C1 segment of cervical spinal cord (tissue), 14 donors: ENCODE data around the gene USP22.

ENCODE experiments used
- DNase-seq, 14 donors: peaks; one replicate each; lab custom pipeline; 2025; lab: John Stamatoyannopoulos, UW

USP22 gene

GRCh38 chr17:21049457-21049856 lies 6.6 kb upstream of the USP22 start:
- no peak for DNase-seq

GRCh38 chr17:21046216-21046615 lies 3.4 kb upstream of the USP22 start:
- no peak for DNase-seq

GRCh38 chr17:21044971-21045370 lies 2.2 kb upstream of the USP22 start:
- no peak for DNase-seq

GRCh38 chr17:21043296-21044232 lies 753 bp upstream of the USP22 start:
- DNase-seq: peak; percentile 88 to 100 (median 99)

DNA sequence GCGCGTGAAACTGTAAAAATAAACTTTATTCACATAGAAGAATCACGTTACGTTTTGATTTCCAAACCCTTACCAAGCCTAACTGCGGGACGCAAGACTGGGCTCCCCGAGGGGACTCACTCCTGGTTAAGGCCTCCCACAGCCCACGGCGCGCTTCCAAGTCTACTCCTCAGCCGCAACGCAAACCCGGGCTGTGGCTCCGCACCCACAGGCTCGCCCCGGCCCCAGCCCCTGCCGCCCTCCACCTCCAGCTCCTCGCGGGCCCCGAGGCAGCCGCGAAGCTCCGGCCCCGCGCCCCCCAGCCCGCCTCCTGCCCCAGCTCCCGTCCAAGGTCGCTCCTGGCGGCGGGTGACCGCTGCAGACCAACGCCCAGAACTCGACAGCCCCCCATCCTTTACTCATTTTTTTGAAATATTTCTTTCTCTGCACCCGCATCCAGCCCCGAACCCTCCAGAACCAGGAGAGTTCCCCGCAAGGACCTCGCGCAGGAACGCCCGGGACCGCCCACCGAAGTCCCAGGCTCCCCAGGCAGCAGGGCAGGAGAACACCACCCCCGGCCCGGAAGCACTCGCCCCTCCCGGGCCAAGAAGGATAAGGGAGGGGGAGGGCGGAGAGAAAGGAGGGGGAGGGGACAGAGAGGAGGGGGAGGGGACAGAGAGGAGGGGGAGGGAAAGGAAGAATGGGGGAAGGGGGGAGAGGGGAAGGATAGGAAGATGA lies 912 bp downstream of the USP22 start:
- DNase-seq: peak in 13 of 14 donors; percentile 16 to 87 (median 68)

DNA sequence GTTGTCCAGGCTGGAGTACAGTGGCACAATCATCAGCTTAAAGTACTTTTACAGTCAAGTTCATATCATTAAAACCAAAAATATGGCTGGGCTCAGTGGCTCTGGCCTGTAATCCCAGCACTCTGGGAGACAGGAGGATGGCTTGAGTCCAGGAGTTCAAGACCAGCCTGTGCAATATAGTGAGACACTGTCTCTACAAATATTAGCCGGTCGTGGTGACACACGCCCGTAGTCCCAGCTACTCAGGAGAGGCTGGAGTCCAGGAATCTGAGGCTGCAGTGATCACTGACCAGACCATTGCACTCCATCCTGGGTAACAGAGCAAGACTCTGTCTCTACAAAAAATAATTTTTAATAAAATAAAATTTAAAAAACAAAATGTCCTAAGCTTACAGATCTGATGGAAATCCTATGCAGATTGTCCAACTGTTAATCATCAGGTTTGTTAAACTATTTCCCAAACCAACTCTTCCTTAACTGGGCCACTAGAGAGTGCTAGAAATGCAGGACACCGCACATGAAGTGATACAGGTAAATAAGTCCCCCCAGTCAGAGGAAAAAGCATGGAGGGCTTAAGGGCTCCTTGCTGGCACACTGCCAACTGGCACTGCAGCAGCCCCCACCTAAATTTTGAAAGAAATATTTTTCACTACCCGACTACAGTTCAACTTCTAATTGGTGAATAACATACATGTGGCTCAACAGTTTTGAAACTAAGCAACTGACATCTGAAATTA lies 2.8 kb downstream of the USP22 start:
- peak in 2 of 14 donors; percentile 7 to 23 for DNase-seq

DNA sequence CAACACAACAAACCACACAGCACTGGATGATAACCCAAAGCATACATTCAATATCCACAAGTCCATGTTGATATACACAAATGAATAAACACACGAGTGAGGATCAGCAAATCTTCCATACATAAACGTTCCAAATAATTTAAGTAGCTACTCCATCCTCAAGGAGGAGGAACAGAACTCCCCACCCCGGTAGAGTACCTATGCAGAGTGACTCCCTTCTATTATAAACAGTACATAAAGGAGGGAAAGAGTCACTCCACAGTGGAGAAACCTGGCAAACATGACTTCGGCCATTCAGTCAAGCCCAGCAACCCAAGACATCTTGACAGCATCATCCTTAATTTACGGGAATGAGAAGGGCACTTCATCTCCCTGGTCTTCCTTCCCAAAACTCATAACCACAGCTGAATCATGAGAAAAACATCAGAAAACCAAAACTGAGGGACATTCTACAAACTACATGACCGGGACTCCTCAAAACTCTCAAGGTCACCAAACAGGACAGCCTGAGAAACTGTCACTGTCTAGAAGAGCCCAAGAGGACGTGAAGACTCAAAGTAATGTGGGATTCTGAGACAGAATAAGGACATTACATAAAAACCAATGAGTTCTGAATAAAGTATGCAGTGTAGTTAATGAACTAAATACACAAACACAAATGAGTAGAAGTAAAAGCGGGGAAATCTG lies 5.6 kb downstream of the USP22 start:
- DNase-seq: no peak

- DNase-seq: no peak
These were observed 6.4 kb downstream of the USP22 start for GRCh38 chr17:21036361-21036881.

DNA sequence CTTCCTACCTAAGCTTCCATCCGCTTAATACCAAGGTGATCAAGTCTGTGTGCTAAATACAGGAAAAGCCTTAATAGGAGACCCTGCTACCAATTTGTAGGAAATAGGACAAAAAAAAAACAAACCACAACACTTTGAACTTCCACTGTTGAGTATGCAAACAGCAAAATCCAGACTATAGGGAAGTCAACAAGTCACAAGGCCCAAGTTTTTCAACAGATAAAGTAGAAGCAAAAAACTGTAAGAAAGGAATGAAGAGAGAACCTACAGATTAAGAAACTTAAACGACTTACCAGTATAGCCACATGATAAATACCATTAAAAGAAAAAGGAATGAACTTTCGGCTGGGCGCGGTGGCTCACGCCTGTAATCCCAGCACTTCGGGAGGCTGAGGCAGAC lies 7.4 kb downstream of the USP22 start:
- DNase-seq: no peak

- DNase-seq: peak in 1 of 14 donors; percentile 44
These were observed 8.2 kb downstream of the USP22 start for GRCh38 chr17:21034340-21035235.

DNA sequence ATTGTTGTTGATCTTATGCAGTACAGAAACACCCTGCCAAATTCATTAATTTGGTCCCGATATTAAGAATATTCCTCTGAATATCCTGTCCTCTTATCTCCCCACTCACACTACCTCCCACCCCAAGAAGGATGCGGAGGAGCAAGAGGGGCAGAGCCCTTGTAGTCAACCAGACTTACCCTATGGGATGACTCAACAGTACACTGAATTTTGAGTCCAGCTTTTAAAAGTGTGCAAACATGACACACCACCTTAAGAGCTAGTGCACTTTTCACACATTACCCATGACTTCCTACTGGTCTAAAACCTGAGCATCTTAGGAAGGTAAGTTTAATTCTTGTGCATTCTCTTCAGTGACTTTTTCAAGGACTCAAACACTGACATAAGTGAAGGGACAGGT lies 9.5 kb downstream of the USP22 start:
- DNase-seq: no peak

GRCh38 chr17:21031756-21032396 lies 10.9 kb downstream of the USP22 start:
- no peak for DNase-seq

DNA sequence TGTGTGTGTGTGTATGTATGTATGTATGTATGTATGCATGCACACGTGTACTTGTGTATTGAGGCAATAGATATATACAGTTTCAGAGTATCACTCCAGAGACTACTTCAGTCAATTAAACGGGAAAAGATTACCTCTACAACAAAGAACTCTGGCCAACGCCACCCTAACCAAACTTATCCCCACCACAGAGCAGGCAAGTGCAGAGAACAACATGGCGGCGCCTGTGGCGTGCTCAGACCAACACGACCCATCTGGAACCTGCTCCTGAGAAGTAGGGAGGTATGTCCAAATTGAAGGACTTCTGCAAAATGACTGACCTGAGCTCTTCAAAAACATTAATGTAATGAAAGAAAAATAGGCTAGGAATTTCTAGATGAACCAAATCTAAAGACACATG lies 12.4 kb downstream of the USP22 start:
- DNase-seq: no peak

GRCh38 chr17:21029515-21029914 lies 13.3 kb downstream of the USP22 start:
- no peak for DNase-seq

DNA sequence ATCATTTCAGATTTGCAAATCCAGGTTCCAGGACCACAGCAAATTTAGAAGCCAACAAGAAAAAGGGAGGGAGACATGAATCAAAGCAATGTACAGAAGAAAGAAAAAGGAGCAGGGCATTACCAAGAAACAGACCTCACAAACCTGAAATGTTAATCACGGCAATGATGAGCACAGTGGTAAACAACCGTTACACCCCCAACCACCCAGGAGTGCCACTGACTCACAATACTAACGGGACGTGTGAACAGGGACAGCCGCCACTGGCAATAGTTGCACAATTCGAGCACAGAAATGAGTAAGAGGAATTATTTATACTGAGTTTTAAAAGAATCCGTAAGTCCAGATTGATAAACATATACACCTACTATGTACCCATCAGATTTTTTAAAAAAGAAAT lies 13.8 kb downstream of the USP22 start:
- peak in 2 of 14 donors; percentile 34 to 45 for DNase-seq

GRCh38 chr17:21028192-21028591 lies 14.6 kb downstream of the USP22 start:
- peak in 3 of 14 donors; percentile 16 to 51 (median 17) for DNase-seq

GRCh38 chr17:21027031-21027430 lies 15.8 kb downstream of the USP22 start:
- no peak for DNase-seq

DNA sequence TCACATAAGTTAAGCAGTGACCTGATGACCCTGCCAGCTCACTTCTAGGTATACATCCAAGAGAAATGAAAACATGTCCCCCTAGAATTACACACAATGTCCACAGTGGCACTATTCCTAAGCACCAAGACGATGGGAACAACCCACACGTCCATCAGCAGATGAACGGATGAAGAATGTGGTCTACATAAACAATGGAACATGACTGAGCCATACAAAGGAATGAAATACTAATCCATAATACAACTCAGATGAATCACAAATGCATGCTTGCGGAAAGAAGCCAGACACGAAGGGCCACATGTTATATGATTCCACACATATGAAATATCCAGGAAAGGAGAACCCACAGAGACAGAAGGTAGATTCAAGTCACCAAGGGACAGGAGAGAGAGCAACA lies 17.4 kb downstream of the USP22 start:
- DNase-seq: no peak

- no peak for DNase-seq
These were observed 18.8 kb downstream of the USP22 start for GRCh38 chr17:21024024-21024423.
